KMS-11 (cell line): ENCODE measurements around the gene HSD17B4.

Experiments used
- H2AFZ ChIP-seq: fragments of 200-600 bp; sonication (generic); 2 replicates; pipeline ENCODE4 v1.6.1; 2016; ENCODE audit warnings: antibody characterized with exemption, mixed run types, low read depth
- H3K27ac ChIP-seq: fragments of 200-600 bp; sonication (generic); 2 replicates; pipeline ENCODE4 v1.6.1; 2016; ENCODE audit warnings: mild to moderate bottlenecking, mixed run types
- H3K27me3 ChIP-seq: fragments of 200-600 bp; sonication (generic); 2 replicates; pipeline ENCODE4 v1.6.1; 2017; ENCODE audit warnings: mild to moderate bottlenecking, low read depth, mixed run types, moderate library complexity; ENCODE audit not compliant: insufficient read depth
- H3K36me3 ChIP-seq: fragments of 200-600 bp; sonication (generic); 2 replicates; pipeline ENCODE4 v1.6.1; 2017; ENCODE audit warnings: mild to moderate bottlenecking, mixed run types; ENCODE audit not compliant: insufficient read depth
- H3K4me1 ChIP-seq: fragments of 200-600 bp; sonication (generic); 2 replicates; pipeline ENCODE4 v1.6.1; 2016; ENCODE audit warnings: mild to moderate bottlenecking, low read depth, mixed run types; ENCODE audit not compliant: poor library complexity, severe bottlenecking
- H3K4me2 ChIP-seq: fragments of 200-600 bp; sonication (generic); 2 replicates; pipeline ENCODE4 v1.7.0; 2016; ENCODE audit warnings: mild to moderate bottlenecking, mixed run types
- H3K4me3 ChIP-seq: fragments of 200-600 bp; sonication (generic); IDR thresholded peaks from 2 replicates; pipeline ENCODE4 v1.6.1; 2017; ENCODE audit warnings: low read depth, low read length, mixed read lengths; ENCODE audit not compliant: insufficient read depth
- H3K79me2 ChIP-seq: fragments of 200-600 bp; sonication (generic); 2 replicates; pipeline ENCODE4 v1.6.1; 2016; ENCODE audit warnings: low read depth, mixed run types; ENCODE audit not compliant: insufficient read depth
- H3K9ac ChIP-seq: fragments of 200-600 bp; sonication (generic); 2 replicates; pipeline ENCODE4 v1.6.1; 2016; ENCODE audit warnings: mild to moderate bottlenecking, mixed run types
- H4K20me1 ChIP-seq: fragments of 200-600 bp; sonication (generic); 2 replicates; pipeline ENCODE4 v1.6.1; 2016; ENCODE audit warnings: mild to moderate bottlenecking, mixed run types; ENCODE audit not compliant: insufficient read depth
- TF ChIP-seq, protein P1 (sequence below): fragments of 200-600 bp; sonication (generic); conservative IDR thresholded peaks from 2 replicates; pipeline ENCODE4 v1.6.1; 2017; ENCODE audit warnings: low read depth, mild to moderate bottlenecking, antibody characterized with exemption, low read length, moderate library complexity, mixed read lengths

Gene HSD17B4

DNA sequence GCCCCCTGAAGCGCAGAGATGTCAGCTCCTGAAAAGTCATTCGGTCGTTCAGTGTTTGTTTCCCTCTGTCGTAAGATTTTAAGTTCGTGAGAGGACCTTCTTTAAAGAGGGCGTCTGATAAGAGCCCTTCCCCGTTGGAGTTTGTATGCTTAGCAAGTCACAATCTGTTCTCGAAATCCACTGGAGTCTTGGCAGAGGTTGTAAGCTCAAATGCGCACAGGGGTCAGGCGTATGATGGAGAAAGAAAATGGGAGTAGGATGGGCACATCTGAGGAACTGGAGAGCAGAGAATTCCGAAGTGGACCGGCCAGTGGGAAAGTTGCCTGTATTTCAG lies 710 bp downstream of the HSD17B4 start:
- H3K4me2 ChIP-seq, result peak overlapping the region; percentile 78
- 0 out of 2 replicates have a peak, but pooled peaks cover 10% of the 10 kb centered on the region for H3K79me2 ChIP-seq
- no peaks in the 10 kb centered on the region for H3K36me3 ChIP-seq
- peak overlapping the region; percentile 82 for H2AFZ ChIP-seq
- no peak overlapping the region for H3K4me3 ChIP-seq
- no peaks in the 10 kb centered on the region for H4K20me1 ChIP-seq
- peaks cover 22% of the 10 kb centered on the region for H3K4me1 ChIP-seq
- peak overlapping the region; percentile 71 for H3K27ac ChIP-seq
- peak overlapping the region; percentile 87 for H3K9ac ChIP-seq
- no peaks in the 10 kb centered on the region for H3K27me3 ChIP-seq
- TF ChIP-seq, protein P1, sequence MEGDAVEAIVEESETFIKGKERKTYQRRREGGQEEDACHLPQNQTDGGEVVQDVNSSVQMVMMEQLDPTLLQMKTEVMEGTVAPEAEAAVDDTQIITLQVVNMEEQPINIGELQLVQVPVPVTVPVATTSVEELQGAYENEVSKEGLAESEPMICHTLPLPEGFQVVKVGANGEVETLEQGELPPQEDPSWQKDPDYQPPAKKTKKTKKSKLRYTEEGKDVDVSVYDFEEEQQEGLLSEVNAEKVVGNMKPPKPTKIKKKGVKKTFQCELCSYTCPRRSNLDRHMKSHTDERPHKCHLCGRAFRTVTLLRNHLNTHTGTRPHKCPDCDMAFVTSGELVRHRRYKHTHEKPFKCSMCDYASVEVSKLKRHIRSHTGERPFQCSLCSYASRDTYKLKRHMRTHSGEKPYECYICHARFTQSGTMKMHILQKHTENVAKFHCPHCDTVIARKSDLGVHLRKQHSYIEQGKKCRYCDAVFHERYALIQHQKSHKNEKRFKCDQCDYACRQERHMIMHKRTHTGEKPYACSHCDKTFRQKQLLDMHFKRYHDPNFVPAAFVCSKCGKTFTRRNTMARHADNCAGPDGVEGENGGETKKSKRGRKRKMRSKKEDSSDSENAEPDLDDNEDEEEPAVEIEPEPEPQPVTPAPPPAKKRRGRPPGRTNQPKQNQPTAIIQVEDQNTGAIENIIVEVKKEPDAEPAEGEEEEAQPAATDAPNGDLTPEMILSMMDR, result no peak

DNA sequence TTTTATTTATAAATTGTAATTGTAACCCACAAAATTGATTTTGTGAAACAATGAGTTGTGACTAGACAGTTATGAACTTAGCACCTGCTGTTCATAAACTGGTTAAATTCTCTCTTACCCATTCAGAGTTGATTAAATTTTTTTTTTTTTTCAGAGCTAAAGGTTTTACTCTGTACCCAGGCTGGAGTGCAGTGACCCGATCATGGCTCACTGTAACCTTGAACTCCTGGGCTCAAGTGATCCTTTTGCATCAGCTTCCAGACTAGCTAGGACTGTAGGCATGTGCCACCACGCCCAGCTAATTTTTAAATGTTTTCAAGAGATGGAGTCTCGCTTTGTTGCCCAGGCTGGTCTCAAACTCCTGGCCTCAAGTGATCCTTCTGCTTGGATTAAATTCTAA lies 1.9 kb downstream of the HSD17B4 start:
- Histone ChIP-seq H3K79me2 (0 out of 2 replicates have a peak, but pooled peaks cover 10% of the 10 kb centered on the region), H2AFZ (no peak overlapping the region), H4K20me1 (no peaks in the 10 kb centered on the region), H3K27me3 (no peaks in the 10 kb centered on the region), H3K27ac (no peak overlapping the region), H3K4me1 (peaks cover 22% of the 10 kb centered on the region), H3K4me2 (no peak overlapping the region), H3K36me3 (no peaks in the 10 kb centered on the region), H3K9ac (no peak overlapping the region), H3K4me3 (no peak overlapping the region)
- TF ChIP-seq, protein P1, result no peak

DNA sequence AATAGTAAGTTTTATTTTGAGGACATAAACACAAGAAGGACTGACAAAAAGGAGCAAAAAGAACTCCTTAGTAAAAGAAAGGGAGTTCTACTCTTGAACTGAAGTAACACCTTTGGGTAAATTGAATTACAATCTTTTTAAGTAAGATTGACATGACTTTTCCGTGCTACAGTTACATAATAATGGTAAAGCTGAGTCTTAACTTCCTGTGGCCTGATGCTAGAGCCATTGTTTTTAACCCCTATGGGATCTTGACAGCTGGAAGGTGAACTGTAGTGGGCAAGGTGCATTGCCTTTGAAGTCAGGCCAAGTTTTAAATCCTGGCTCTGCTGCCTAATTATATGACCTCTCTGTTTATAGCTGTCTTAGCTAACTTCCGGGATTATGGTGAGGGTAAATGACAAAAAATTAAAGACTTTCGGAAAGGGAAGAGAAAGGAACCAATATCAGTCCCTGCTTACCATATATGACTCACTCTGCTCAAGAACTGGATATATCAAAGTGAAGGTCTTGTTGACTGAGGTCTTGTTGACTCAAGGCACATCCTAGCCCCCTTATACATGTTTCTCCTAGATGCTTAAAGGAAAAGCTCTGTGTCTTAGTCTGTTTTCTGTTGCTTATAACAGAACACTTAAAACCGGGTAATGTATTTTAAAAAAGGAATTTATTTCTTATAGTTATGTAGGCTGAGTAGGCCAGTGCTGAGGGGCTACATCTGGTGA lies 6.8 kb downstream of the HSD17B4 start:
- TF ChIP-seq, protein P1, result no peak
- no peaks in the 10 kb centered on the region for H3K27me3 ChIP-seq
- H3K9ac ChIP-seq, result no peak overlapping the region
- no peaks in the 10 kb centered on the region for H3K79me2 ChIP-seq
- peaks cover 7% of the 10 kb centered on the region for H3K4me1 ChIP-seq
- H2AFZ ChIP-seq, result no peak overlapping the region
- H4K20me1 ChIP-seq, result no peaks in the 10 kb centered on the region
- H3K36me3 ChIP-seq, result no peaks in the 10 kb centered on the region
- no peak overlapping the region for H3K27ac ChIP-seq
- H3K4me3 ChIP-seq, result no peak overlapping the region
- no peak overlapping the region for H3K4me2 ChIP-seq

DNA sequence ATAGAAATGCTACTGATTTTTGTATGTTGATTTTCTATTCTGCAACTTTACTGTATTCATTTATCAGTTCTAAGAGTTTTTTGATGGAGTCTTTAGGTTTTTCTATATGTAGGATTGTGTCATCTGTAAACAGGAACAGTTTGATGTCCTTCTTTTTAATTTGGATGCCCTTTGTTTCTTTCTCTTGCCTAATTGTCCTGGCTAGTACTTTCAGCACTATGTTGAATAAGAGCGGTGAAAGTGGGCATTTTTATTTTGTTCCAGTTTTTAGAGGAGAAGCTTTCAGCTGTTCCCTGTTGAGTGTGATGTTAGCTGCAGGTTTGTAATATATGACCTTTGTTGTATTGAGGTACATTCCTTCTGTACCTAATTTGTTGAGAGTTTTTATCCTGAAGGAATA lies 13.3 kb downstream of the HSD17B4 start:
- no peak overlapping the region for H2AFZ ChIP-seq
- H3K4me1 ChIP-seq, result peaks cover 3% of the 10 kb centered on the region
- no peaks in the 10 kb centered on the region for H3K27me3 ChIP-seq
- H3K4me3 ChIP-seq, result no peak overlapping the region
- H3K9ac ChIP-seq, result no peak overlapping the region
- H3K4me2 ChIP-seq, result no peak overlapping the region
- TF ChIP-seq, protein P1, result no peak
- no peak overlapping the region for H3K27ac ChIP-seq
- no peaks in the 10 kb centered on the region for H4K20me1 ChIP-seq
- no peaks in the 10 kb centered on the region for H3K79me2 ChIP-seq
- no peaks in the 10 kb centered on the region for H3K36me3 ChIP-seq
